ENCODE data around the gene HBG1.

GRCh38 chr11:5281596-5281995 lies 31.9 kb upstream of the HBG1 start:
- TF ChIP-seq, protein P1, sequence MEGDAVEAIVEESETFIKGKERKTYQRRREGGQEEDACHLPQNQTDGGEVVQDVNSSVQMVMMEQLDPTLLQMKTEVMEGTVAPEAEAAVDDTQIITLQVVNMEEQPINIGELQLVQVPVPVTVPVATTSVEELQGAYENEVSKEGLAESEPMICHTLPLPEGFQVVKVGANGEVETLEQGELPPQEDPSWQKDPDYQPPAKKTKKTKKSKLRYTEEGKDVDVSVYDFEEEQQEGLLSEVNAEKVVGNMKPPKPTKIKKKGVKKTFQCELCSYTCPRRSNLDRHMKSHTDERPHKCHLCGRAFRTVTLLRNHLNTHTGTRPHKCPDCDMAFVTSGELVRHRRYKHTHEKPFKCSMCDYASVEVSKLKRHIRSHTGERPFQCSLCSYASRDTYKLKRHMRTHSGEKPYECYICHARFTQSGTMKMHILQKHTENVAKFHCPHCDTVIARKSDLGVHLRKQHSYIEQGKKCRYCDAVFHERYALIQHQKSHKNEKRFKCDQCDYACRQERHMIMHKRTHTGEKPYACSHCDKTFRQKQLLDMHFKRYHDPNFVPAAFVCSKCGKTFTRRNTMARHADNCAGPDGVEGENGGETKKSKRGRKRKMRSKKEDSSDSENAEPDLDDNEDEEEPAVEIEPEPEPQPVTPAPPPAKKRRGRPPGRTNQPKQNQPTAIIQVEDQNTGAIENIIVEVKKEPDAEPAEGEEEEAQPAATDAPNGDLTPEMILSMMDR (optimal IDR thresholded peaks at IDR 0.05 in 1 of 3, IDR thresholded peaks at IDR 0.05 in 1 of 3, conservative IDR thresholded peaks at IDR 0.05 in 1 of 3; ENCODE audit: extremely low read depth in 1 of 3, insufficient read depth in 2 of 3, low read length in 3 of 3) = no peak
- TF ChIP-seq EZH2 (IDR thresholded peaks at IDR 0.05; ENCODE audit: low read length) = no peak
